Right lobe of liver (tissue), 6 donors: ENCODE results near the gene DUSP8. TPM values are rescaled to one million over a fixed set of nuclear protein-coding genes. Genes with fewer than 3 reads are reported as not detected.

ENCODE experiments used
- ATAC-seq, 4 donors: fragments of 200-7000 bp; cut with Tn5 transposase; one replicate each; pipeline ENCODE4 v1.9.1; 2020; ENCODE audit warnings: mild to moderate bottlenecking in 4 of 4, moderate library complexity in 4 of 4
- DNase-seq, 3 donors: peaks; one replicate each; pipeline ENCODE4 v3.0.0-alpha.2; 2020
- H3K27ac ChIP-seq, 3 donors: fragments of 200-600 bp; one replicate each; pipeline ENCODE4 v1.8.0; 2022
- H3K27me3 ChIP-seq, 2 donors: fragments of 200-600 bp; one replicate each; pipeline ENCODE4 v1.8.0; 2022
- H3K36me3 ChIP-seq, 4 donors: fragments of 200-600 bp; sonication (generic) in 1 of 4; one replicate each; pipeline versions ENCODE4 v1.5.1 to v1.8.0; 2017 to 2022; ENCODE audit warnings: control low read depth in 1 of 4
- H3K4me1 ChIP-seq, 4 donors: fragments of 200-600 bp; sonication (generic) in 1 of 4; one replicate each; pipeline versions ENCODE4 v1.5.1 to v1.8.0; 2017 to 2022; ENCODE audit warnings: control low read depth in 1 of 4
- H3K4me3 ChIP-seq, 3 donors: fragments of 200-600 bp; one replicate each; pipeline ENCODE4 v1.8.0; 2022
- H3K9me3 ChIP-seq, 4 donors: fragments of 200-600 bp; sonication (generic) in 1 of 4; one replicate each; pipeline versions ENCODE4 v1.5.1 to v1.8.0; 2017 to 2022; ENCODE audit warnings: control low read depth in 1 of 4
- CTCF ChIP-seq, 4 donors: fragments of 200-600 bp in 3 of 4; fragments of 450-650 bp in 1 of 4; IDR thresholded peaks; one replicate each; pipeline versions ENCODE4 v1.5.1 to v1.8.0; 2016 to 2022; ENCODE audit warnings: antibody characterized with exemption in 4 of 4, mild to moderate bottlenecking in 2 of 4
- POLR2A ChIP-seq: fragments of 450-650 bp; IDR thresholded peaks from one replicate; pipeline ENCODE4 v1.6.1; 2017; ENCODE audit warnings: antibody characterized with exemption, mild to moderate bottlenecking
- WGBS: methylation state at CpG from one replicate; pipeline ENCODE4 v1.1.6; 2018; ENCODE audit warnings: low coverage, low lambda C conversion rate; ENCODE audit not compliant: insufficient coverage; ENCODE audit errors: missing lambda C conversion rate; 5-methylcytosine and 5-hydroxymethylcytosine counted together
- intact Hi-C, 2 donors: fragments of 100-400 bp; cut with DNase I; formaldehyde crosslinking; loops; one replicate each; pipeline versions ENCODE4 v1.11.2 to v1.14.1; 2022
- total RNA-seq, 6 experiments: library from RNA; depleted of rRNA in 2 of 6; stranded (reverse); fragments of >200 nt in 2 of 6; fragmentation: NEBNext Ultra II Directional in 3 of 6; extraction: Animal tissue kit (Norgen Biotek cat#: 25700) in 3 of 6; gene quantifications; one replicate each; pipeline versions ENCODE4 v1.1.0 to v1.2.4, GENCODE V29; 2016 to 2023
- donor health status: DM: no; HTN: yes; CAD: no.
- donor health status: DM: no; HTN: no; CAD: no.
- donor health status: DM: no; HTN: no; CAD: no.
- donor health status: DM: no; HTN: yes; CAD: no.
- donor health status: DM: no; HTN: yes; CAD: no.

The DUSP8 gene
- total RNA-seq, 6 experiments from 2014 or later = 0.22 to 13.7 (median 4.4) TPM

- TF ChIP-seq POLR2A = no peak
- no peak for TF ChIP-seq CTCF (IDR thresholded peaks at IDR 0.05)
- ATAC-seq = no peak
- no peaks in the 10 kb centered on the region for H3K4me1 ChIP-seq
- no peaks in the 10 kb centered on the region for H3K27me3 ChIP-seq
- no peaks in the 10 kb centered on the region for H3K9me3 ChIP-seq
- intact Hi-C loops = no loop called here
- no peak overlapping the region for H3K27ac ChIP-seq
- H3K4me3 ChIP-seq = no peak overlapping the region
- DNase-seq = no peak
- peaks cover 0 to 7% (median 3%) of the 10 kb centered on the region in 4 donors for H3K36me3 ChIP-seq
- WGBS = 94% methylated on average over 10 of the region's 19 CpGs
Observed at GRCh38 chr11:1530686-1531448, 41.2 kb downstream of the DUSP8 start.

- WGBS = 97% methylated on average over 2 of the region's 5 CpGs
- no peak overlapping the region for H3K27ac ChIP-seq
- ATAC-seq (no peak), DNase-seq (no peak)
- intact Hi-C loops = no loop called here
- TF ChIP-seq CTCF (IDR thresholded peaks at IDR 0.05) (no peak), POLR2A (no peak)
- H3K27me3 ChIP-seq = no peaks in the 10 kb centered on the region
- H3K9me3 ChIP-seq = no peaks in the 10 kb centered on the region
- no peaks in the 10 kb centered on the region for H3K4me1 ChIP-seq
- no peak overlapping the region for H3K4me3 ChIP-seq
- H3K36me3 ChIP-seq = peaks cover 0 to 6% (median 3%) of the 10 kb centered on the region in 4 donors
Observed at GRCh38 chr11:1529774-1530173, 42.3 kb downstream of the DUSP8 start.

- no CpG with 5 or more reads among the region's 17 CpGs for WGBS
- Histone ChIP-seq H3K9me3 (no peaks in the 10 kb centered on the region), H3K27ac (no peak overlapping the region), H3K27me3 (no peaks in the 10 kb centered on the region), H3K4me1 (no peaks in the 10 kb centered on the region), H3K4me3 (no peak overlapping the region), H3K36me3 (peaks cover 0 to 5% (median under 1%) of the 10 kb centered on the region in 4 donors)
- intact Hi-C loops = no loop called here
- DNase-seq (no peak), ATAC-seq (peak in 1 of 4 donors; percentile 5)
- TF ChIP-seq POLR2A = no peak
- no peak for TF ChIP-seq CTCF (IDR thresholded peaks at IDR 0.05)
Observed at GRCh38 chr11:1529286-1529685, 42.8 kb downstream of the DUSP8 start.

- DNase-seq = no peak
- WGBS = 100% methylated on average over 1 of the region's 10 CpGs
- Histone ChIP-seq H3K27me3 (no peaks in the 10 kb centered on the region), H3K4me3 (no peak overlapping the region), H3K36me3 (peaks cover 0 to 5% (median 0%) of the 10 kb centered on the region in 4 donors), H3K27ac (no peak overlapping the region), H3K9me3 (no peaks in the 10 kb centered on the region), H3K4me1 (no peaks in the 10 kb centered on the region)
- intact Hi-C loops = no loop called here
- no peak for ATAC-seq
- TF ChIP-seq POLR2A (no peak), CTCF (IDR thresholded peaks at IDR 0.05) (no peak)
Observed at GRCh38 chr11:1528710-1529109, 43.4 kb downstream of the DUSP8 start.
